ENCODE data around the gene PAQR8. TPM values are rescaled to one million over a fixed set of nuclear protein-coding genes. Genes with fewer than 3 reads are reported as not detected.
A peak's percentile ranks its signal among the peaks of the same experiment; 100 is the strongest.
"Not testable (repeated sequence)": the region's sequence is repeated elsewhere in the genome, so short reads cannot be mapped to it uniquely, and the experiment has no call there.

The PAQR8 gene
- total RNA-seq, 1 experiment from 2014 or later: 4.2 TPM

DNA sequence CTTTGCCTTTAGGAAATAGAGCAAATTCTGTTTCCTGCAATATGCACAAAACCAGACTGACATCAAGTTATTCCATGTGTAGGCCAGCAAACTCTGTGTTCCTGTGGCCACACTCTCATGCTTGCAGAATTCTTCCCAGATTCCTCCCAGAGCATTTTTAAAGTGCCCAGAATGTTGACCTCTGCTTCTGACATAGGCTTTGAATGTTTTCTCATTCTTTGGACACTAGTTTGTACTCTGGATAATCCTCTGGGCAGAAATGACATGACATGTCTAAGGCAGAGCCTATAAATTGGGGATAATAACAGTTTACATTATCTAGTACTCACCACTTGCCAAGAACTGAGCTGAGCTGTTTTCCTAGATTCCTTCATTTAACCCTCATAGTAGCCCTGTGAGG lies 49.0 kb downstream of the PAQR8 start:
- no peak for DNase-seq (ENCODE audit: low read depth)

DNA sequence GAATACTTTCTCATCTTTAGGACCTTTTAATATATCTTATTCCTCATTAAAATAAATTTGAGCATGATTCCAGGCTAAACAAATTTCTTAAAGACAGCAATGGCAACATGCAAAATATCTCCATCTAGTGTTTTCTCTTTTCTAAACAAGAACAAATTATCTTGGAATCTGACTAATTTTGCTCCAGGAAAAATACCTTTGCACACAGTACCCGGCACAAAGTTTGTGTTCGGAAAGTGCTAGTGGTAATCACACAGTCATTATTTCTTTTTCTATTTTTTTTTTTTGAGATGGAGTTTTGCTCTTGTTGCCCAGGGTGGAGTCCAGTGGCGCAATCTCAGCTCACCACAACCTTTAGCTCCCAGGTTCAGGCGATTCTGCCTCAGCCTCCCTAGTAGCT lies 50.0 kb downstream of the PAQR8 start:
- DNase-seq (ENCODE audit: low read depth): no peak

GRCh38 chr6:52415333-52415732 lies 53.4 kb downstream of the PAQR8 start:
- DNase-seq (ENCODE audit: low read depth): no peak

GRCh38 chr6:52415917-52416628 lies 54.1 kb downstream of the PAQR8 start:
- DNase-seq (ENCODE audit: low read depth): peak; percentile 33

DNA sequence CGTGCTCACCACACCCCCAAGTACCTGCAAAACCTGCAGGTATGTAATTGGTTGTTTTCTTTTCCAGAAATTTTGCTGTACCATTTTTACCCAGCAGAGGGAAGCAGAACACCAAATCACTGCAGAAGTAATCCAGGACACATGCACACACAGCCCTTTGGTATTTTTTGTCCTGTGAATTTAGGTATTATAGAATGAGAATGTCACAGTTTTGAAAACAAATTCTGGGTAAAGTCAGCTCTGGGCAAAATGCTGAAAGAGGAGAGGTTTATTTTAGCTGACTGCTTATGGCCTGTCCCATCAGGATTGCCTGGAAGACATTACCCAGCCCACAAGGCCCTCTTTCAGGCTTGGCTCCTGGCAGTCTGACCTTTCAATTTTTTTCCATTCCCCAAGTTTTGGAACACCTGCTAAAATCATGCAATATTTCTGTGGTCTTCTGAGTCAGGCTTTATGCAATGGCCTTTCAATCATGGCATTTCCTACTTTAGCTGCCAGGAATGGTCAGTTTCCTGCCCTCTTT lies 54.7 kb downstream of the PAQR8 start:
- DNase-seq (ENCODE audit: low read depth): peak; percentile 59

DNA sequence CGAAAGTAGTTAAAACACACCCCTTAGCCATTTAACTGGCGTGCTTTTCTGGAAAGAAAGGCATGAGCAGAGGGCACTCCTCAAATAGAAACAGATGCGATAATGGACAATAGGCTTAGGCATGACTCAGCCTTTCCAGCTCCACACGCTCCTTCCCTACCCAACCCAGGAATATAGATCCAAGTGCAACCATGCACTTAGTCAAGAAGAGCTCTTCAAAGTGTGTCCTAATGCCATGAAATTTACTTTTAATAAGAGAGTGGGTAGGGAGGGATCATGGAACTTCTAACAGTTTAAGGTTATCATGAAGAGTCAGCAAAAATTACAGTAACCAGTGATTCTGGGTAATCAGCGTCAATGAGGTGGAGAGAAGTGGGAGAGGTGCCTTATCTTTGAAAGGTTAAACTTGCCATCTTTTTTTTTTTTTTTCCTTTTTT lies 55.7 kb downstream of the PAQR8 start:
- DNase-seq (ENCODE audit: low read depth): peak; percentile 81

DNA sequence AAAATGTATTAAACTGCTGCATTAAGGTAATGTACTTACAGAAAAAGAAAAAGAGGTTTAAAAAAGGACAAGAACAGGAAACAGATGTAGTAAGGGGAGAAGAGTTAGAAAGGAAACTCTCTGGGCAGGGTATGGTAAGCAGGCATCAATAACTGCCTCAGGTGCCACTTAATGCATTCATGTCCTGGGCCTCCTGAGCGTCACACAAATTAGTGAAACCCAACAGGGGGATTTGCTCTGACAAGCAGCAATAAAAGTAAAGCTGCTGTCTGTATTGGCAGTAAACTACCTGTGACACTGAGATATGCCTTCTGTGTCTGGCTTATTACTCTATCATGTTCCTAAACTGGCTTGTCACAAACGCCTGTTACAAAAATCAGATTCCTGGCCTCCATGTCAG lies 56.7 kb downstream of the PAQR8 start:
- DNase-seq (ENCODE audit: low read depth): no peak

DNA sequence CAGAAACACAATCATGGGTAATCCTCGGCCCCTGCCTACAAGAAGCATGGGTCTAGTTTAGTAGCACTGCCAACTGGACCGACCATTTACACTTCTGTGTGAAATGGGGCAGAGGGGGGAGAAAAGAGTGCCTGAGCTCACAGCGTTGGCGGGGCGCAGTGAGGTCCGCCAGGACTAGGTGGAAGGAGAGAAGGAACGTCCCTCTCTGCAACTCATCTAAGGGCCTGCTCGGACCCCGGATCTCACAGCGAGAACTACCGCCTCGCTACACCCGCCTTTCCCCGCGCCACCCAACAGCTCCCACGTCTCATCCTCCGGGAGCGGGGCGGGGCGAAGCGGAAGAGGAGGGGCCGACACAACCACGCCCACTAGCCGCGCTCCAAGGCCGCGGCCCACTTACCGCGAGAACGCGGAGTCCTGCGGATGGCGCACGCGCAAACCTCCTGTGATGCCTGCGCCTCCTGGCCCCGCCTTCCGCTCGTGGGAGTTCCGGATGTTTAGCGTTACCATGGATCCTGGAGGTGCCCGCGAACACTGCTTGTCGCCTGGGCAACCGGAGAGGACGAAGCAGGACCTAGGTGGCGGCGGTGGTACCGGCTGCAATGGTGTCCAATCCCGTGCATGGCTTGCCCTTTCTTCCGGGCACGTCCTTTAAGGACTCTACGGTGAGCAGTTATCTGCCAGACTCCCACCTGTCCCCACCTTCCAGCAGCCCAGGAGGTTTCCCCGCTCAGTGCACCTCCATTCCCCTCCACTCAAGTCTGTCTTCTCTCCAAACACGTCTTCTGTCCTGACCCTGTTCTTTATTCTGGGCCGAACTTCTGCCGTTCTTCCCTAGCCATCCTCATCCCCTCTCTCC lies 58.1 kb downstream of the PAQR8 start, which contains the start of gene EFHC1:
EFHC1 (plus strand) TSS at position 534 of the 859 bp plus-strand sequence; CDS start at position 603, 69 bp downstream.
- DNase-seq (ENCODE audit: low read depth): peak; percentile 100

DNA sequence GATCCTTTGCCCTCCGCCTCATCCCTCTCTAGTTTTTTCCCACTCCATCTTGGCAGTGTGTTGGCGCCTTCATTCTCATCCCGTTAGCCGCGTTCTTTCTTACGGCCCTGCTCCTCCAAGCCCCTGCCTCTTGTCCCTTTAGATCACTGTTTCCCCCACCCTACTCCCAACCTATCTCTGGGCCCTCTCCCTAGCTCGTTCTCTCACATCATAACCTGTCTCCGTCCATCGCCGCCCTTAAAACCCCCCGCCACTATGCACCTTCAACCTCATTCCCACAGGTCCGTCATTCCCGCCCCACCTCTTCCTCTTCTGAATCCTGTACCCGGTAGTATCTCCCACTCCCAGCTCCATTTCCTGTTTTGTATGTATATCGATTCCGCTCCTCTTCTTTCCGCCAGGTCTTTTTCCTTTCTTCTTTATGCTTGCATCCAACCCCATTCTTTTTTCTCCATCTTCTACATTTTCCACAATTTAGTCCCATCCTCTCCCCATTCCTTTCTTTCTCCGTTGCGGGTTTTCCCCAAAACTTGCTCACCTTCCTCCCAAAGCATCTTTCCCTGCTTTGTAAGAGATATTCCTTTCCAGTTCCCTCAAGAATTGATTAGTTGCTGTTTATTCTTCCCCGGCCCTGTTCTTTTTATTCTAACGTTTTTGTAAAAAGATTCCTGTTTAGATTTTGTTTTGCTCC lies 58.9 kb downstream of the PAQR8 start:
- DNase-seq (ENCODE audit: low read depth): peak; percentile 81

GRCh38 chr6:52422156-52422555 lies 60.2 kb downstream of the PAQR8 start:
- no peak for DNase-seq (ENCODE audit: low read depth)

DNA sequence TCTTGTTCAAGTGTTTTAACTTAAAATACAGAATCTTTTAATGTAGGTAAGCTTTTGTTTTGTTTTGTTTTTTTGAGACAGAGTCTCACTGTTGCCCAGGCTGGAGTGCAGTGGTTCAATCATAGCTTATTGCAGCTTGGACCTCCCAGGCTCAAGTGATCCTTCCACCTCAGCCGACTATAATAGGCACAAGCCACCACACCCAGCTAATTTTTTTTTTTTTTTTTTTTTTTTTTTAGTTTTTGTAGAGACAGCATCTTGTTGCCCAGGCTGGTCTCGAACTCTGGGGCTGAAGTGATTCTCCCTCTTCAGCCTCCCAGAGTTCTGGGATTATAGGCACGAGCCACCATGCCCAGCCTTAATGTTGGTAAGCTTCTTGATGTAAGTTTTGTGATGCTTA lies 61.5 kb downstream of the PAQR8 start:
- DNase-seq (ENCODE audit: low read depth): peak; percentile 23

DNA sequence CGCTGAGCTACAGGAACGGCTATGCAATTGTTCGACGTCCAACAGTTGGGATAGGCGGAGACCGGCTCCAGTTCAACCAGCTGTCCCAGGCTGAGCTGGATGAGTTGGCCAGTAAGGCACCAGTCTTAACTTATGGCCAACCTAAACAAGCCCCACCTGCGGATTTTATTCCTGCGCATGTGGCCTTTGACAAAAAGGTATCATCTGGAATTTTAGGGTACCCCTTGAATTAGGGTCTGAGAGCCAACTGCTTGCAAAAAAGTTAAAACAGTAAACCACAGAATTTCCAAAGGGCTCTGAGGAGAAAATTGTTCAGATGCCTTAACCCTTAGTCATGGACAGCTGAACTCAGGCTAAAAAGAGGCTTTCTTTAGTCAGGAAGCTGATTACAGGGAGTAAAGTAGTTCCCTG lies 62.0 kb downstream of the PAQR8 start:
- DNase-seq (ENCODE audit: low read depth): peak; percentile 83

GRCh38 chr6:52424513-52424912 lies 62.6 kb downstream of the PAQR8 start:
- no peak for DNase-seq (ENCODE audit: low read depth)

DNA sequence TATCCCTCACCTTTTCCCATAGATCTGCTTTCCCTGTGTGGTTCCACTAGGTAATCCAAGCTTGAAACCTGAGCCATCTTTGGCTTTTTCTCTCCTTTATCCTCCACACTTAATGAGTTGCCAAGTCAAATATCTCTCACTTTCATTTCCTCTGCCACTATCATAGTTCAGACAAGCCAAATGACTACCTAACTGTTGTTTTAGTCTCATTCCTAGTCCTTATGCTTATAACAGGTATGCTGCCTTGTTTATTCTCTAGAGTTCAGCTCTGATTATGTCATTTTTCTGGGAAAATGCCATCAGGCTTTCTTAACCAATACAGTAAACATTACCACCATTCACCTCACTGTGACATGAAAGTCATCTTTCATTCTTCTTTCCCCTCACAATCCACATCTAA lies 64.7 kb downstream of the PAQR8 start:
- no peak for DNase-seq (ENCODE audit: low read depth)

DNA sequence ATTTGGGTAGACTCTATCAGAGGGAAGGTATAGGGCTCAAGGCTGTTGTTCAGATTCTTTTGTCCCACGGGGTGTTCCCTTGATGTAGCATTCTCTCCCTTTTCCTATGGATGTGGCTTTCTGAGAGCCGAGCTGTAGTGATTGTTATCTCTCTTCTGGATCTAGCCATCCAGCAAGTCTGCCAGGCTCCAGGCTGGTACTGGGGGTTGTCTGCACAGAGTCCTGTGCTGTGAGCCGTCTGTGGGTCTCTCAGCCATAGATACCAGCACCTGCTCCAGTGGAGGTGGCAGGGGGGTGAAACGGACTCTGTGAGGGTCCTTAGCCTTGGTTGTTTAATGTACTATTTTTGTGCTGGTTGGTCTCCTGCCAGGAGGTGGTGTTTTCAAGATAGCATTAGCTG lies 71.3 kb downstream of the PAQR8 start:
- not testable (repeated sequence) for DNase-seq (ENCODE audit: low read depth)

DNA sequence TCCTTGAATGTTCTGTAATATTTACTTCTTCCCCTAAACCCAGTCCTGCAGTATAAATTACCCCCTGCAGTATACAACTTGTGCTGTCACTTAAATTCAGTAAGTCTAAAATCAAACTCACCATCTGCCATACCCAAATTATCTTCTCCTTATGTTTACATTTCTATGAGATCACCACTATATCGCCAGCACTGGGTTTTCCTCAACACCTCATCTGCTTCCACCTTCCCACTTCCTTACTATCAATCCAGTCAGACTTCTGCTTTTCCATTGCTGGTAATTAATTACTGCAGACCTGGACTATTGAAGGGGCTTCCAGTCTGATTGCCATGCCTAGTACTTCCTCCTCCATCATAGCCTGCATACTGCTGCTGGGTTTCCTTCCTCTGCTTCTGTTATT lies 73.4 kb downstream of the PAQR8 start:
- DNase-seq (ENCODE audit: low read depth): no peak

GRCh38 chr6:52438926-52439325 lies 77.0 kb downstream of the PAQR8 start:
- no peak for DNase-seq (ENCODE audit: low read depth)

DNA sequence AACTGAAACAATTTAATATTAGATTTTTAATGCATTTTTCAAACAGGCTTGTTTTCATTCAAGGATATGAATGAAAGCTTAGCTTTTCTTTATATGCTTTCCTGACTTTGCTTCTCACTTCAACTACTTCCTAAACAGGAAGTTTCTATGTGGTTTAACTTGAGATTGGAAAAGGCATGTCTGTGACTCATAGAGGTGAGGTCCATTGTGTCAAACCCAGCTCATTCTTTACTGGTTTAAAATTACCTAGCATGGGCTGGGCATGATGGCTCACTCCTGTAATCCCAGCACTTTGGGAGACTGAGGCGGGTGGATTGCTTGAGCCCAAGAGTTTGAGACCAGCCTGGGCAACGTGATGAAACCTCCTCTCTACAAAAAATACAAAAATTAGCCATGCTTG lies 92.6 kb downstream of the PAQR8 start:
- peak; percentile 51 for DNase-seq (ENCODE audit: low read depth)

GRCh38 chr6:52457096-52457495 lies 95.1 kb downstream of the PAQR8 start:
- no peak for DNase-seq (ENCODE audit: low read depth)
